Measurements from ENCODE around the gene DAPK1.

The DAPK1 gene

DNA sequence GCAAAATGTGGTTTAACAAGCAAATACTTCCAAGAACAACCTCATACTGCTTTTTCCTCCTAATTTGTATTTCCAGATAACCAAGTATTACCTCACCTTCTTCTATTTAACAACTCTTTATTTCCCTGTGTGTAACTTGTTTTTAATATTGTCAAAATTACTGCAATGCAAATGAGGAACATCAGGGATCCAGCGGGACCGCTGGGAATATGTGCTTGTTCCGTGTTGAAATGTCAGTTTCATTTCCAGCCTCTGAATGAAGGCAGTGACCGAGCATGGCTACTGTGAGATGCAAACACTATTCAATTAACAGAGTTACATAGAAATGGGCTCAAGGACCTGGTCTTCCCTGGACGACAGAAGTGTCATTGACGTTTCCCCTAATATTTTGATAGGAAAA is 117.5 kb downstream of the DAPK1 start:
- peak; percentile 47 to 59 for DNase-seq

DNA sequence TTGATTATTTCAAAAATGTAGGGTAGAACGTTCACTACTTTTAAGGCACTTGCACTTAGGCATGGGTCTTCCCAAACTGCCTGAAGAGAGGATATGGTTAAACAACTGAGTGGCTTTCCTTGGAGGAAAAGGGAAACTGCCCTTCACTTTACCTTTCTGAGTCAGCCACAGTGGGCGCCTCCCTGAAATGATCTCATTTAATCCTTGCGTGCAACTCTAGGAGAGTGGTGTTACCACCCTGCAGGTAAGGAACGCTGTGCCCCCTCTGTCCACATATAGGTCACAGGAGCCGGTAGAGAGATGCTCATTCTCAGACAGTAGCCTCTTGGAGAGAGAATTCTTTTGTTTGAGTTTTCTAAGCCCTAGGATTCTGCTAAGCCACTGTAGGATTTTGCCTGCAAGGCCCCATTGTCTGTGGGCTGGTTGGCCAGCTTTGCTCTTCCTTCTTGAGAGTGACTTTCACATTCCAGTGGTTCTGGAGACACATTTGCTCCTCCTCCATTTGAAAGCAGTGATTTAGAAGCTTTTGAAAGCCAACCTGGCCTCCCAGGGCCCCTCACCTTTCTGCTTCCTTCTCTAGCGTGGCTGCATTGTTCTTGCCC is 118.0 kb downstream of the DAPK1 start:
- peak in 1 of 2 donors; percentile 45 for DNase-seq

GRCh38 chr9:87618226-87618625 is 120.6 kb downstream of the DAPK1 start:
- DNase-seq: peak in 1 of 2 donors; percentile 26

GRCh38 chr9:87618931-87619330 is 121.3 kb downstream of the DAPK1 start:
- no peak for DNase-seq

GRCh38 chr9:87619346-87619745 is 121.7 kb downstream of the DAPK1 start:
- DNase-seq: no peak

DNA sequence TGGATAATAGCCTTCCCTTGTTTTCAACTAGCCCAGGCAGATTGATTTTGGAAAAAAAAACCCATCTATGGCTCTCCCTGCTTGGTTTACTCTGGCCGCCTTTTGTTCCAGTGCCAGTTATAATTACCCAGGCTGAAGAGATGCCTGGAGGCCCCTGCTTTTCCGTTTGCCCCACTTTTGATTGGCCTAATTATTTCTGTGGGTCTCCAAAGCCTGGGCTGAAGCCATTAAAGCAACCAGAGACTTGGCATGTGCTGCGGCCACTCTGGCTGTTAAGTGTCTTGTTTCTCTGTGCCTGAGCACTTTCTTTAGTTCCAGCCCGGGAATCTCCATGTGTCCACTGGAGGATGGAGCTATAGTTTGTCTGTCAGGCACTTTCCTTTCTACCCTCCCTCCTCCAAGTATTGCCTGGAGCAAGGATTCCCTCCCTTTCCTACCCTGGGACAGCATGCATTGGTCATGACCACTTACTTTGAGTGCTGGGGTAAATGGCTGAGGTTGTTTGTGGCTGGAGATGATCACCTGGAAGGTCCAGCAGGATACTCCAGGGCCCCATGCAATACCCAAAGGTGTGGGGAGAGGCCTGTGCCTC is 123.2 kb downstream of the DAPK1 start:
- DNase-seq: no peak

DNA sequence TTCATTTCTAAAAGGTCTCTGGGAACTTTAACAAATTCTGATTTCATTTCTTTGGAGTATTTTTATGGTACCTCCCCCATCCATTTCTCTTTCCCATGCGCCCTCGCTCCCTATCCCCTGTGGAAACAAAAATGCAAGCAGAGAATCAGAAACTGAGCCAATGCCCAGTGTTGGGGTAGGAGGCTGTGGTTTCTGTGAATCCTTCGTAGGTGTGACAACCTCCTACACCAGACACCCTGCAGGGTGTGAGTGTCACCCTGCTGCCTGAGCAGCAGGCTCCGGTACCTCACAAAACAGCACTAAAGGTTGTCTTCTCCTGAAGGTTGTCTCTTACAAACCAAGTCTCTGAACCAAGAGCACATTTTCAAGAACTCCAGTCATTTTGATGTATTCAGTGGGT is 124.4 kb downstream of the DAPK1 start:
- no peak for DNase-seq

- no peak for DNase-seq
Measured at GRCh38 chr9:87622923-87623322, 125.3 kb downstream of the DAPK1 start.

DNA sequence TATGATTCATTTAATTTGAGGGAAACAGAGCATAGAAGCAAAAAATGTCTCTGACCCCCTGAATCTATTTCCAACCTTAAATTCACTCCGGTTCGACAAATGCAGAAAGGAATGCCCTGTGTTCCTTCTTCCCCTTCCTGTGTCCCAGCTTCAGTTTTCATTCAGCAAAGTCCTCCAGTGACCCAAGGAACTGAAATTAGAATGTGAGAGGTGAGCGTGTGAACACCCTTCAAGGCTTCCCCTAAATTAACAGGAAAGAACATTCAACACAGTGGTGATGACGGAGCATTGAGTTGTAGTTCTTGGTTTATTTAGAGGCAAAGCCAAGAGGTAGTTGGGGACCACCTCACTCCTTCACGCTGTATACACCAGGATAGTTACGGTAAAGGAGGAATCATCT is 130.7 kb downstream of the DAPK1 start:
- DNase-seq: no peak

GRCh38 chr9:87629104-87629503 is 131.4 kb downstream of the DAPK1 start:
- no peak for DNase-seq

DNA sequence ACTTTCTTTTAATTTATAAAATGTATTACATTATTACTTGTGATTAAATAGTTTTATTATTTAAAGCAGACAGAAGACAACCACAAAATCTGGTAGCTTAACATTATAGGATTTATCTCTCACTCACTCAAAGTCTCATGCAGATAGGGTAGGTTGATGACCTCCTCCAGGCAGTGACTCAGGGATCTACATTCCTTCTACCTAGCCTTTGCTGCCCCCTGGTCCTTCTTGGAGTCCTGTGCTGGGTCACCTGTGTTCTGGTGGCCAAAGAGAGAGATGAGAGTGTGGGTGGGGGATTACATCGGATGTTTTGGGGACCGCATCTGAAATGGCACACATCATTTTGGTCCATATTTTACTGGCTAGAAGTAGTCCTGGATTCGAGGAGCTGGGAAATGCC is 132.6 kb downstream of the DAPK1 start:
- DNase-seq: no peak

- DNase-seq: no peak
Measured at GRCh38 chr9:87630846-87631245, 133.2 kb downstream of the DAPK1 start.

GRCh38 chr9:87635656-87636501 is 138.2 kb downstream of the DAPK1 start:
- DNase-seq: no peak

DNA sequence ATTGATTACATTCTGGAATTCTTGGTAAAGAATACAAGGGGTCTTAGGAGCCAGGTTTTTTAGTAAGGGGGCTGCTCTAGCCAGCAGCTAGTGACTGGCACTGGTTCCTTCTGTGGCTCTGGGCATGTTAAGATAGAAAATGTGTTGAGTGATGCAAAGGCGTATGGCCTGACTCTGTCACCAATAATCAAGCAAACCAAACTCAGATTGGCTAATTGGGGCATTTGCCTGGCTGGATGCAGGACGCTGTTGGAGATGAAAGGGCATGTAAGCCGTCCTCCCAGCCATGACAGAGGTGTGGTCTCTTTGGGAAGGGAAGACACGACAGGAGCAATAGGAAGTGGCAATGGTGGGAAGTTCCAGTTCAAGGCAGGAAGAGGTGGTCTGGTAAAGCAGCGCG is 140.6 kb downstream of the DAPK1 start:
- DNase-seq: no peak

DNA sequence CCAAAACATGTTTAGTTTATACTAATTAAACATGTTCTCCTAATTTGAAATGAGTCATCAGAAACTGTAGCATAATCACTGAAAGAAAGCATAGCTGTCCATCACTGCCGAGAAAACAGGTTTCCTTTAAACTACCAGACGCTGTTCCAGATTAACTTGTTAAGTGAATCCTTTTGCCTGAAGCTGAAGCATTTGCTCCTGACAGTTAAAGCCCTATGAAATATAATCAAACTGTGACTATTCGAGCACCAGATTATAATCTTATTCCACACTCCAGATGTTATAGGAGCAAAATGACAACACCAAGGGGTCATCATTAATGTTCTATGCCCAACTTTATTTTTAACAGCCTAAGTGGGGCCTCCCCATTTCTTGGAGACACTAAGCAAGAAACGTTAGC is 142.3 kb downstream of the DAPK1 start:
- no peak for DNase-seq

DNA sequence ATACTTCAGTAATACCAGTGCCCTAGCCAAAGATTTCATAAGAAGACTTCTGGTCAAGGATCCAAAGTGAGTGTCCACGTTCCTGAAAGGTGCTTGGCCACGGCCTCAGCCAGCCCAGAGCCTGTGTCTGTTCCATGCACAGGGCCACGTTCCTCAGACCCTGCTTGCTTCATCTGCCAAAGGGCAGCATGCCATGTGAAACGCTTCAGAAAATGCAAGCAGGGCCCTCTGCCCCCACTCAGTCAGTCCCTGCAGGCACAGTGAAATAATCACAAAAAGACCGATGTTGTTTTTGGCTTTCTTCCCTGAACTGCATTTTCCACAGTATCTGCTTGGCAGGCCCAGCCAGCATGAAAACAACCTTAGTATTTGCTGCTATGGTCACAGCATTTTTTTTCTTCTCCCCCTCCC is 142.7 kb downstream of the DAPK1 start:
- DNase-seq: no peak

DNA sequence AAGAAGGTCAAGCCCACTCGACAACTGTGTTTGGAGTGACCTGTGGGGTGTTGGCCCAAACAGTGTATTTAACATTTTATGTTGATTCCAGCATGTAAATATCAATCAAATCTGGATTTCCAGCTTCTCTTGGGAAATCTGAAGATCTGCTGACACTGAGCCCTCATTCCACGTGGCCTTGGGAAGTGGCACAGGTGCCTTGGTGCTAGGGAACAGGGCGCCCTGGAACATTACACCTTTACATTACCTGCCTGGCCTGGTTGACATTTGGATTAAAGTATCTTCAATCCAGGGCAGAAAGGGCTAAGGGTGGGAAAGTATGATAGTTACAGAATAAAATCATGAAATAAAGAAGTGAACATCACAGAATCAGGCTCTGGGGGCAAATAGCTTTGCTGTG is 143.4 kb downstream of the DAPK1 start:
- no peak for DNase-seq

DNA sequence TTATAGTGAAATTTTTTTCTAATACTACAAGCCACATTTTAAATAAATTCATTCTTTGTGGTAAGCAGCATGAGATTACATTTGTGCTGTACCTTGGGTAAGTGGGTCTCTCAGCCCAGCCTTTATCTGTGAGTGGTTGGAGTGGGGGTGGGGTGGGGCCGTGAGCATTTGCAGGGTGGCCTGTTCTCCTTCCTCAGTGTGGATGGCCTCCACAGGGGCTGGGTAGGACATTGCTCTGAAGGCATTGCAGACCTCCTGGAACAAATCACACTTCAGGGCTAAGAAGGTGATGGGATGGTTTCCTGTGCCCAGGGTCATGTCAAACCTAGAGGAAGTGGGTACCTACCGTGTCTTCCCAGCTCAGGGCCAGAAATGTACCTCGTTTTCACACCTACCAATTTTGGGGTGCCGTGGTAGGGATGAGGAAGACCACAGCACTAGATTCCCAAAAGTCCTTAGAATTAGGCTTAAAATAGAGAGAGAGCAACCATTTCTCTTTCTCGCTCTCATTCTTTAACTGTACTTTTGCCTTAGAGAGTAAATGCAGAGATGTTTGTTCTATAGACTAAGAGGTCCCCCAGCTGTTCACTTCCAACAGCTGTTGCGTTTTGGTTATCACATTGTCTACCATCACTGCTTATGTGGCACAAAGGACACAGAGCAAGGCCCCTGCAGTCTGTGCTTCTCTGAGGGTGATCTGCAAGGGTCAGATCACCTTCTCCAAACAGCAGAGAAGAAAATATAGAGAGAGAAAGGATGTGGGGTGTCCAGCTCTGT is 144.9 kb downstream of the DAPK1 start:
- DNase-seq: no peak

DNA sequence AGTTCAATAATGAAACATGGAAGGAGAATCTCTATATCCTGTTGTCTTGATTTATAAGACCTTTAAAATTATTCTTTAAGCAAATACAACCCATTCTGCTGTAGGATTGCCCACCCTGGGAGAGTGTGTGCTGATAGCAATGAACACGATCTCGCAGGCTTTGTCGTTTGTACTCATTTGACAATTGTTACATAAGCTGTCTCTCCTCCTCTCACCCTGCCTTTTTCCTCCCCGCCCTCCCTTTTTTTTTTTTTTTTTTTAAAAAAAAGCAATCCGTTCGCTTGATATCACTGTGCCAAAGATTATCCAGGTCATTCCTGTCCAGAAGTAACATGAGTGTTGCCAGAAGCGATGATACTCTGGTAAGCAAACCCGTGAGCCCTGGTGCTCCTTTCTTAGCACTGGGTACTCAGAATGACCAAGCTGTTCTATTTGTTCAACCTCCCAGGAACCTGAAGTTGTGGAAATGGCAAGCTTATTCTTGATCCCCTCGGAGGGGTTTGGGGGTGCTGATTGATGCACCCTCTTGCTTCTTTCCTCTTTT is 145.5 kb downstream of the DAPK1 start:
- DNase-seq: no peak

DNA sequence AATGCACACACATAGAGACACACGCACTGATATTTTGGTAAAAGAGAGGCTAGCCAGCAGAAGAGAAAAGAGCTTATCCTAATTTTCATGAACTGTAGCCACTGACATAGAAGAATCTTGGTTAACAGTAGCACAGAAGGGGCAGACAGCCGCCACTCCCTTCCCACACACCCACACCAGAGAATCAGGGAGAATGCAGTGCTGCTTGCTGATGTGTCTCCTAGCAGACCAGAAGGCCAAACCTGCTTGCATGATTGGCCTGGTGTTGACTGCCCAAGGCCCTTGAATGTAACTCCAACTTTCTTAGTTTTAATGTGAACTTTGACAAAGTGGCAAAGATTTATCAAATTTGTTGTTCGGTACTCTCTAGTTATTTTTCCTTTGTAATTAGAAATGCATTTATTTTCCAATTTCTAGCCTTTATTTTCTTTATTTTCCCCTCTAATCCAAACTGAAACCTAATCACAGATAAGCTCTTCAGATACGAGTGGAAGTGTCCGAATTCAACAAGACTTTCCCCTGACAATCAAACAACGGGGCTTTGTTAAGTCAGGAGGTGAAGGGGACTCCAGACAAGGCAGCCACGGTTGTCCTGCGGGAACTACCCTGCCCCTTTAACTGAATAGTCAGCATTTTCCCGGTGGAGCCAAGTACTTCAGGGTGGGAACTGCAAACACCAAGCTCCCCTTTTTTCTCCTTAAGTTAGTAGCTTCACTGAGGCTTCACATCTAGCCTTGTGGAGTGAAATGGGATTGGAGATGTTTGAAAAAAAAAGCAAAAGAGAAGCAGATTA is 146.3 kb downstream of the DAPK1 start:
- no peak for DNase-seq

GRCh38 chr9:87644659-87645058 is 147.0 kb downstream of the DAPK1 start:
- no peak for DNase-seq

GRCh38 chr9:87646546-87646945 is 148.9 kb downstream of the DAPK1 start:
- no peak for DNase-seq

Data from inflammatory macrophage (primary cell).